GM21717 (cell line): ENCODE data around the gene SPAG4.

ENCODE experiments used
- ATAC-seq: cut with Tn5 transposase; IDR thresholded peaks from one replicate; pipeline ENCODE4 v1.9.1; 2021; ENCODE audit warnings: mild to moderate bottlenecking, moderate library complexity; ENCODE audit not compliant: unreplicated experiment

Gene SPAG4

DNA sequence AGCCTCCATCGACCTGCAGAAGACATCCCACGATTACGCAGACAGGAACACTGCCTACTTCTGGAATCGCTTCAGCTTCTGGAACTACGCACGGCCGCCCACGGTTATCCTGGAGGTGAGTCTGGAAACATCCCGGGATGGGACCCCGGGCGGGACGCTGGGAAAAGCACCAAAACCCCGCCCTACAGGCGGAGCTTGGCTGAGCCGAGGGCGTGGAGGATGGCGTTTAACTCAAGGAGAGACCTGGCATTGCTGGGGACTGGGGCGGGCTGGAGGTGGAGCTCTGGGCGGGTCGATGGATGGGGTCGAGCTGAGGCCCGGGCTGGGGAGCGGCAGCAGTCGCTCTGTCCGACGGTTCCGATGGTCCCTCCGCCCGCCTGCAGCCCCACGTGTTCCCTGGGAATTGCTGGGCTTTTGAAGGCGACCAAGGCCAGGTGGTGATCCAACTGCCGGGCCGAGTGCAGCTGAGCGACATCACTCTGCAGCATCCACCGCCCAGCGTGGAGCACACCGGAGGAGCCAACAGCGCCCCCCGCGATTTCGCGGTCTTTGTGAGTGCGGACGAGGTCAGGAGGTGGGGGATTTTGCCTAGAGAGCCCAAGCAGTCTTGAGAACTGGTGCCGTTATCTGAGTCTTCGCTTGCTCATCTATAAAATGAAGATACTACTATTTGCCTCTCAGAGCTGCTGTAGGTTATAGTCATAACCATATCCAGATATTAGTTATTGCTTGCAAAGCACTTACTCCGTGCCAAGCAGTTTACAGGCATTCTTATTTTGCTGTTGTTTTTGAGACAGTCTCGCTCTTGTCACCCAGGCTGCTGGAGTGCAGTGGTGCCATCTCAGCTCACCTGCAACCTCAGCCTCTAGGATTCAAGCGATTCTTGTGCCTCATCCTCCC lies 3.8 kb downstream of the SPAG4 start:
- peak; percentile 37 for ATAC-seq

DNA sequence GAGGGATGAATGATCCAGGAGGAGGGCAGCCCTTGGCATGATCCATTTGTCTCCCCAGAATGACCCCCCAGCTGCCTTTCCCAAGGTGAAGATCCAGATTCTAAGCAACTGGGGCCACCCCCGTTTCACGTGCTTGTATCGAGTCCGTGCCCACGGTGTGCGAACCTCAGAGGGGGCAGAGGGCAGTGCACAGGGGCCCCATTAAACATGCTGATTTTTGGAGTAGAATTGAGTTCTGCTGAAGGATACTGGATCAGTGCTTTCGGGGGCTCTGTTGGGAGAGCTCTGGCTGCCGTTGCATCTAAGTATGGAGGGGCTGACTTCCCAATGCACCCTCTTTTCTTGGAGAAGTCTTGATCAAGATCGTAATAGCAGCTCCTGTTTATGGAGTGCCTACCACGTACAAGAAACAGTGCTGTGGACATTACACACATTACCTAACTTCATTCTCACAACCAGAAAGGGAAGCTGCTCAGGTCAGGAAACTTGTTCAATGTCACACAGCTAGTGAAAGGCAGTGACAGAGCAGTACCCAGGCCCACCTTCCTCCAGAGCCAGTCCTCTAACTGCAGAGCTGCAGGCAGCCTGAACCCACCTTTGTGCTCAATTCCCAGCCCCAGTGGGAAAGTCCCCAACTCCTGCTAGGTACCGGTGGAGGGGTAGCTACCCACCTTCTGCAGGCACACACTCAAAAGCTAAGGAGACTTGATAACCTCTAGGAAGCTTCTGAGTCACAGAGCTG lies 5.4 kb downstream of the SPAG4 start:
- ATAC-seq: no peak

DNA sequence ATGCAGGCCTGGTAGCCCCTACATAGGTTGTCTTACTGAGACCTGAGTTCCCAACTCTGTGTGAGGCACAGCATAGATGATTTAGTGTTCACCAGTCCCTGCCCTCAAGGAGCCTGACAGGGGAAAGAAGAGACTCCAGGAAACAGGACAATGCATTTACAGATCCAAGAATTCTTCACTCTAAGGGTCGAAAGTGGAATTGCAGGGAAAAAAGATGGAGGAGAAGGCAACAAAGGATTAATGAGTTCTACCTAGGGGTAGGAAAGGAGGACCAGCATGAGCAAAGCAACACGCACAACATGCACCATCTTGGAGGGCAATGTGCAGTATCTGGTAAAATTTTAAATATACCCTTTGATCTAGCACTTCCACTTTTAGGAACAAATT lies 5.9 kb downstream of the SPAG4 start:
- no peak for ATAC-seq

DNA sequence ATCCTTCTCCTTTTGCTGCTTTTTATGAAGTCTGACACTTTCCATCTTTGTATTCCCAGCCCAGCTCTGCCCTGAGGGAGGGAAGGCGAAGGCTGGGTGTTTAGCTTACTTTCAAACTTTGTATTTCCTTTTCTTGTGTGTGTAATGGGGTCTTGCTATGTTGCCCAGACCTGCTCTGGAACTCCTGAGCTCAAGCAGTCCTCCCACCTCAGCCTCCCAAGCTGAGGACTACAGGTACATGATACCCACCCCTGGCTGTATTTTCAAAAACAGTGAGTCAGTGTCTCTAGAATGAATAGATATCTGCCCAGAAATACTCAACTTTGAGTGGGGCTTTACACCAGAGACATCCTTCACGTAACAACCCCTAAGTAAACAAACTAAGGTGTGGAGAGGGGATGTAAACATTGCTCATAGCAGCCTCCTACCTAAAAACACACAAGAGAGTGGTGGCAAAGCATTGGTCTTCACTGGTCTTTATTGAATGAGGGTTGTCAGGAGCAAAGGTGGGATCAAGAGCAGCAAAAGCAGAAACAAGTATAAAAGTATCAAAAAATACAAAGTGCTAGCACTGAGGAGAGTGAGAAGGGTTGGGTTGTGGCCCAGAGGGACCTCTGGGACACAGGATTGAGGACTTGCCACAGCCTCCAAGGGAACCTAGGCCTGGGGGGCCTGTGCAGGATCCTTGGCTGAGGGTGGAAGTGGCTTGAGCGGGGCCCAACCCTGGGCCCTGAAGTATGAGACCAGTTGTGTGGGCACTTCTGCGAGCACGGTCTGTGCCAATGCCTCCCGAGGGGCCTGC lies 10.2 kb downstream of the SPAG4 start:
- no peak for ATAC-seq

- ATAC-seq: no peak
Measured at GRCh38 chr20:35626386-35627001, 10.9 kb downstream of the SPAG4 start.

DNA sequence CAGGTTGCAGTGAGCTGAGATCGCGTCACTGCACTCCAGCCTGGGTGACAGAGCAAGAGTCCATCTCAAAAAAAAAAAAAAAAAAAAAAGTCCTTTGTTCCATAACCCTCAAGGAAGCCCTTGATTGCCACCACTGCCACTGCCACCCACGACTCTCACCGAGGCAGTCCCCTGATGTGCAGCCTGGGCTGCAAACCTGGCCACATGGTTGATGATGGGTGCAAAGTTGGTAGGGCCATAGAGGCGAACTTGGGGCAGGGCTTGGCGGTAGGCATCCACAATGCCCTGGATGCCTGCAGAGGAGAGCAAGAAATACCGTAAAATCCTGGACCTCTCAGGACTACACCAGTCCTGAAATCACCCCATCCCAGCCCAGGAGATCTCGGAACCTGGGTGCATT lies 11.5 kb downstream of the SPAG4 start:
- no peak for ATAC-seq

DNA sequence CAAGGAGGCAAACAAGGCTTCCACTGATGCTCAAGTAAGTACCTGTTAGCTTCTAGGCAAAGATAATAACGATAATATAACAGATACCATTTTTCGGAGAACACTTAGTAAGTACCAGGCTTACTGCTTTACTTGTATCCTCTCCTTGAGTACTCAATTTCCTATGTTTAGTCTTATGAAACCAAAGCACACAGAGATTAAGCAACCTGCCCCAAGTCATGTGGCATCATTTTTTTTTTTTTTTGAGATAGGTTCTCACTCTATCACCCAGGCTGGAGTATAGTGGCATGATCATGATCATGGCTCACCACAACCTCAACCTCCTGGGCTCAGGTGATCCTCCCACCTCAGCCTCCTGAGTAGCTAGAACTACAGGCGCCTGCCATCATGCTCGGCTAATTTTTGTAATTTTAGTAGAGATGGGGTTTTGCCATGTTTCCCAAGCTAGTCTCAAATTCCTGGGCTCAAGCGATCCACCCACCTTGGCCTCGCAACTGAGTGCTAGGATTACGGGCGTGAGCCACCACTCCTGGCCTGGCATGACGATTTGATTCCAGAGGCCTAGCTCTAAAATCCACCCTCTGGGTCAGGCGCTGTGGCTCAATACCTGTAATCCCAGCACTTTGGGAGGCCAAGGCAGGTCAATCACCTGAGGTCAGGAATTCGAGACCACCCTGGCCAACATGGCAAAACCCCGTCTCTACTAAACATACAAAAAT lies 14.0 kb downstream of the SPAG4 start:
- ATAC-seq: no peak

- ATAC-seq: no peak
Measured at GRCh38 chr20:35630636-35631035, 15.0 kb downstream of the SPAG4 start.

GRCh38 chr20:35632539-35633115 lies 17.0 kb downstream of the SPAG4 start:
- no peak for ATAC-seq

DNA sequence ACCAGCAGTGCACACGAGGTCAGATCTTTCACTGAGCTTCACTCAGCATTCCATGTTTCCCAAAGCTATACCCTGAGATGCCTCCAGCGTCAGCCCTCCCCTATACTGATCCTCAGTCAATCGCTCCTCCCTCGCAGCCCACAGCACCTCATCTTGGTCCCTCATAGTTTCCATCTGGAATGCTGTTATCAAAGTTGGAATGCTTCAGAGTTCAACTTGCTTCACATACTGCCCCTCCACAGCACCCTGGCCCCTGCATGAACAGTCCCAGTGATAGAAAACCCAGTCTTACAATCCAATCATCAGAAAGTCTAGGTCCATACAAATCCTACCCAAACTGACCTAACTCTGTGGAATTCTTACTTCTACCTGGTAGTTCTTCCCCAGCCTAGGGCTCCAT lies 20.0 kb downstream of the SPAG4 start:
- ATAC-seq: no peak

DNA sequence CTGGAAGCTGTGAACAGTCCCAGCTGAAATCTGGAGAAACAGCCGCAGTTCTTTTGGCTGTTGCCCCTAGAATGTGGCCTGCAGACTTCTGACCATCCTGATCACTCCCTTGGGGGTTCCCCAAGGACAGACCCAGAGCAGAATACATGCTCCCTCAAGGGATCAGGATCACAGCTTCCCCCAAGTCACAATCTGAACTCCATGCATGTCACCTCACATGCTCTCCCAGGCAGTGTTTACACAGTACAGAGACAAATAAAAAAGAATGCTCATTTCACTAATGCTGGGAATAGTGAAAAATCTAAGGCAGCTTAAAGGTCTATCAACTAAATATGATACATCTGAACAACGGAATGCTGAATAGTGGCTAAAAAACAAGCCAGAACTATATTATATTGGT lies 20.5 kb downstream of the SPAG4 start:
- no peak for ATAC-seq

- ATAC-seq: no peak
Measured at GRCh38 chr20:35637276-35637675, 21.6 kb downstream of the SPAG4 start.

DNA sequence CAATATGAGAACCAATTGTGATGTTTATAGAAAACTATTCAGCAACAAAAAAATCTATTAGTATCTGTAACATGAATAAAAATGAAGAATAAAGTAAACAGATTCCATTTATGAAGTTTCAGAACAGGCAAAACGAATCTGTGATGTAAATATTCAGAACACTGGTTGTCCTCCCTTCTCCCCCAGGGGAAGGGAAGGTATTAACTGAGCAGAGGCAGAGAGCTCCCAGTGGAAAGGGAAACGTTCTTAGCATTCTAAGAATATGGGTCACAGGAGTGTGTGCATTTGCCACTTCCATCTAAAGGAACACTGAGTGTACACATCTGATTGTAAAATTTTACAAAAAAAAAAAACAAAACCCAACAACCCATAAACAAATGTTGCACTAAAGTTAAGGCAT lies 23.1 kb downstream of the SPAG4 start:
- ATAC-seq: no peak

GRCh38 chr20:35640724-35641123 lies 25.1 kb downstream of the SPAG4 start:
- no peak for ATAC-seq

- no peak for ATAC-seq
Measured at GRCh38 chr20:35641743-35642142, 26.1 kb downstream of the SPAG4 start.

GRCh38 chr20:35643045-35643444 lies 27.4 kb downstream of the SPAG4 start:
- no peak for ATAC-seq

GRCh38 chr20:35644806-35645205 lies 29.2 kb downstream of the SPAG4 start:
- no peak for ATAC-seq

GRCh38 chr20:35648836-35649235 lies 33.2 kb downstream of the SPAG4 start:
- ATAC-seq: no peak

DNA sequence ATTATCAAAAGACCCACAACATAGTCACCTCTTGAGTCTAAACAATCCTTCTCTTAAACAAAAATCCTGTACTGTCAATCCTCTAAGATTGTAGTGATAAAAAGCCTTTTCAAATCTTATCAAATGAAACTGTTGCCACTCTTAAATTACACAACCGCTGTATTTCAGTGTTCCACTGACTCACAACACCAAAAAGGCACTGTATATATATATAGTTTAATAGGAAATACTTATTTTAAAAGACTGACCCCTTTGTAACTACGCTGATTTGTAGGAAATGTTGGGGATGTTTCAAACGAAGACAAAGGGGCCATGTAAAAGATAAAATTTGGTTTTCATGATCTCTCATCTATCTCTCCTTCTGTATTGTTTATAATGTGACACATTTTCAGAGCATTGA lies 35.0 kb downstream of the SPAG4 start:
- no peak for ATAC-seq

DNA sequence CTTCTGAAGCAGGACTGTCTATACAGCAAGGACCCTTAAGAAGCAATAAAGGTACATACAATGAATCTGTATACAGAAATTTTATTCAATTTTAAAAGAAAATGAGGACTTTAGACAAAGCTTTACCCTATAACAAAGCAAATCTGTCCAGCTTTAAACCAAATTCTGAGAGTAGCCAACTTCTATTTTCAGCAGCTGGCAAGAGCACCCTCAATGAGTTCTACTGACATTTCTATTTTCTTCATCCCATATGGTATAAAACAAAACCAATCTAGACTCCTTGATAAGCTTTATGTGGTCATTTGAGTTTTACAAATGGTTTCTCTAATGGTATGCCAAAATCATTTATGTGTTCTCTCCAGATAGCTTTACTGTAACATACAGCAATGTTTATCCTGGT lies 36.3 kb downstream of the SPAG4 start:
- no peak for ATAC-seq
